ENCODE results near the gene NINJ1.

Gene NINJ1

GRCh38 chr9:93134015-93134739, at the start of gene NINJ1:
Gene NINJ1, minus strand, starts transcription at chr9:93134251. Its CDS starts 34 bp downstream, at chr9:93134217.
- peak within 1 kb of the TSS; percentile 94 for H3K4me3 Mint-ChIP-seq
- peaks cover 3% of the 10 kb centered on the region for H3K9me3 Mint-ChIP-seq
- H3K27me3 Mint-ChIP-seq: no peaks in the 10 kb centered on the region
- peak within 1 kb of the TSS; percentile 93 for H3K27ac Mint-ChIP-seq
- ATAC-seq: peak; percentile 89
- H3K4me1 Mint-ChIP-seq: peaks cover 70% of the 10 kb centered on the region
- peaks cover 13% of the 10 kb centered on the region for H3K36me3 Mint-ChIP-seq

- no peaks in the 10 kb centered on the region for H3K9me3 Mint-ChIP-seq
- no peaks in the 10 kb centered on the region for H3K36me3 Mint-ChIP-seq
- no peak for ATAC-seq
- no peak overlapping the region for H3K27ac Mint-ChIP-seq
- H3K27me3 Mint-ChIP-seq: peaks cover 68% of the 10 kb centered on the region
- peaks cover 10% of the 10 kb centered on the region for H3K4me1 Mint-ChIP-seq
- H3K4me3 Mint-ChIP-seq: peak overlapping the region; percentile 64
Measured at GRCh38 chr9:93183131-93183662, 49.1 kb upstream of the NINJ1 start.

GRCh38 chr9:93182572-93182971, 48.5 kb upstream of the NINJ1 start:
- Mint-ChIP-seq H3K27me3 (peaks cover 73% of the 10 kb centered on the region), H3K9me3 (no peaks in the 10 kb centered on the region), H3K4me1 (peaks cover 10% of the 10 kb centered on the region), H3K36me3 (no peaks in the 10 kb centered on the region), H3K4me3 (no peak overlapping the region), H3K27ac (no peak overlapping the region)
- ATAC-seq: no peak

GRCh38 chr9:93181672-93182435, 47.8 kb upstream of the NINJ1 start:
- Mint-ChIP-seq H3K27me3 (peaks cover 73% of the 10 kb centered on the region), H3K9me3 (no peaks in the 10 kb centered on the region), H3K27ac (no peak overlapping the region), H3K4me3 (no peak overlapping the region), H3K4me1 (peaks cover 10% of the 10 kb centered on the region), H3K36me3 (no peaks in the 10 kb centered on the region)
- ATAC-seq: no peak

GRCh38 chr9:93180938-93181337, 46.9 kb upstream of the NINJ1 start:
- H3K4me1 Mint-ChIP-seq: peaks cover 10% of the 10 kb centered on the region
- H3K36me3 Mint-ChIP-seq: no peaks in the 10 kb centered on the region
- no peak overlapping the region for H3K27ac Mint-ChIP-seq
- no peak for ATAC-seq
- no peaks in the 10 kb centered on the region for H3K9me3 Mint-ChIP-seq
- H3K27me3 Mint-ChIP-seq: peaks cover 64% of the 10 kb centered on the region
- no peak overlapping the region for H3K4me3 Mint-ChIP-seq

GRCh38 chr9:93178851-93179786, 45.1 kb upstream of the NINJ1 start:
- no peaks in the 10 kb centered on the region for H3K36me3 Mint-ChIP-seq
- H3K9me3 Mint-ChIP-seq: no peaks in the 10 kb centered on the region
- H3K4me3 Mint-ChIP-seq: no peak overlapping the region
- H3K27me3 Mint-ChIP-seq: peaks cover 65% of the 10 kb centered on the region
- H3K4me1 Mint-ChIP-seq: peaks cover 10% of the 10 kb centered on the region
- no peak for ATAC-seq
- H3K27ac Mint-ChIP-seq: no peak overlapping the region

- Mint-ChIP-seq H3K9me3 (no peaks in the 10 kb centered on the region), H3K27me3 (peaks cover 70% of the 10 kb centered on the region)
Measured at GRCh38 chr9:93177676-93178075, 43.6 kb upstream of the NINJ1 start.

GRCh38 chr9:93174976-93175375, 40.9 kb upstream of the NINJ1 start:
- Mint-ChIP-seq H3K36me3 (no peaks in the 10 kb centered on the region), H3K27ac (no peak overlapping the region), H3K9me3 (no peaks in the 10 kb centered on the region), H3K4me3 (no peak overlapping the region), H3K4me1 (no peaks in the 10 kb centered on the region), H3K27me3 (peaks cover 48% of the 10 kb centered on the region)
- no peak for ATAC-seq

More at GRCh38 chr9:93177676-93178075, 43.6 kb upstream of the NINJ1 start:
- H3K4me1 Mint-ChIP-seq: peaks cover under 1% of the 10 kb centered on the region
- H3K4me3 Mint-ChIP-seq: no peak overlapping the region
- no peak for ATAC-seq
- H3K36me3 Mint-ChIP-seq: no peaks in the 10 kb centered on the region
- no peak overlapping the region for H3K27ac Mint-ChIP-seq

- Mint-ChIP-seq H3K27ac (no peak overlapping the region), H3K4me3 (no peak overlapping the region), H3K36me3 (no peaks in the 10 kb centered on the region), H3K9me3 (no peaks in the 10 kb centered on the region), H3K27me3 (peaks cover 34% of the 10 kb centered on the region), H3K4me1 (no peaks in the 10 kb centered on the region)
- no peak for ATAC-seq
Measured at GRCh38 chr9:93173365-93174051, 39.5 kb upstream of the NINJ1 start.

GRCh38 chr9:93172666-93173364, 38.8 kb upstream of the NINJ1 start:
- ATAC-seq: no peak
- H3K4me1 Mint-ChIP-seq: no peaks in the 10 kb centered on the region
- no peaks in the 10 kb centered on the region for H3K36me3 Mint-ChIP-seq
- H3K4me3 Mint-ChIP-seq: no peak overlapping the region
- H3K27ac Mint-ChIP-seq: no peak overlapping the region
- peaks cover 27% of the 10 kb centered on the region for H3K27me3 Mint-ChIP-seq
- no peaks in the 10 kb centered on the region for H3K9me3 Mint-ChIP-seq

GRCh38 chr9:93171261-93171990, 37.4 kb upstream of the NINJ1 start:
- H3K4me1 Mint-ChIP-seq: no peaks in the 10 kb centered on the region
- H3K27me3 Mint-ChIP-seq: peaks cover 26% of the 10 kb centered on the region
- H3K36me3 Mint-ChIP-seq: no peaks in the 10 kb centered on the region
- ATAC-seq: peak; percentile 8
- H3K27ac Mint-ChIP-seq: no peak overlapping the region
- no peaks in the 10 kb centered on the region for H3K9me3 Mint-ChIP-seq
- no peak overlapping the region for H3K4me3 Mint-ChIP-seq

GRCh38 chr9:93170571-93170970, 36.5 kb upstream of the NINJ1 start:
- Mint-ChIP-seq H3K9me3 (no peaks in the 10 kb centered on the region), H3K4me3 (no peak overlapping the region), H3K36me3 (no peaks in the 10 kb centered on the region), H3K27me3 (peaks cover 26% of the 10 kb centered on the region), H3K27ac (no peak overlapping the region), H3K4me1 (no peaks in the 10 kb centered on the region)
- no peak for ATAC-seq

- no peak overlapping the region for H3K27ac Mint-ChIP-seq
- ATAC-seq: no peak
Measured at GRCh38 chr9:93169444-93169843, 35.4 kb upstream of the NINJ1 start.

More at GRCh38 chr9:93169444-93169843, 35.4 kb upstream of the NINJ1 start:
- Mint-ChIP-seq H3K27me3 (peaks cover 21% of the 10 kb centered on the region), H3K4me3 (no peak overlapping the region), H3K4me1 (no peaks in the 10 kb centered on the region), H3K9me3 (no peaks in the 10 kb centered on the region), H3K36me3 (no peaks in the 10 kb centered on the region)

Measured in stimulated activated memory B cell treated with anti-CD40 and anti-IgM and Interleukin-4, amounts not matched to agents 10 μg/mL and 1 μg/mL and 100 μg/mL, for 72 hours (primary cell).